GM21423 (cell line): ENCODE data around the gene ACACA.

Source experiments
- ATAC-seq: cut with Tn5 transposase; IDR thresholded peaks from one replicate; pipeline ENCODE4 v1.9.1; 2021; ENCODE audit warnings: mild to moderate bottlenecking, moderate library complexity; ENCODE audit not compliant: unreplicated experiment

ACACA gene

DNA sequence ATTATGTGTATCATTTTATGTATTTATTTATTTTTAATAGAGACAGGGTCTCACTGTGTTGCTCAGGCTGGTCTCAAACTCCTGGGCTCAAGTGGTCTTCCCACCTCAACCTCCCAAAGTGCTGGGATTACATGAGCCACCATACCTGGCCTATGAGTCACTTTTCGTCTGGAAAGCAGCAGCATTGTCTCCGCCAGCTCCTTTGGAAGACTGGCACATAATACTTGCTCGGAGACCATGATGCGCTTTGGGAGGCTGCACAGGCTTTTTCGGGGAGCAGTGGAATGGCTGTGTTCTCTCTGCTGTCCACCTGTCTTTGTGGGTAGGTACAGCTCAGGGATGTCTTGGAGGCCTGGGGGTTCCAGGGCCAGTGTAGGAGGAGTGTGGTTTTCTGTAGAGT, 355.7 kb downstream of the ACACA start:
- ATAC-seq, result no peak

DNA sequence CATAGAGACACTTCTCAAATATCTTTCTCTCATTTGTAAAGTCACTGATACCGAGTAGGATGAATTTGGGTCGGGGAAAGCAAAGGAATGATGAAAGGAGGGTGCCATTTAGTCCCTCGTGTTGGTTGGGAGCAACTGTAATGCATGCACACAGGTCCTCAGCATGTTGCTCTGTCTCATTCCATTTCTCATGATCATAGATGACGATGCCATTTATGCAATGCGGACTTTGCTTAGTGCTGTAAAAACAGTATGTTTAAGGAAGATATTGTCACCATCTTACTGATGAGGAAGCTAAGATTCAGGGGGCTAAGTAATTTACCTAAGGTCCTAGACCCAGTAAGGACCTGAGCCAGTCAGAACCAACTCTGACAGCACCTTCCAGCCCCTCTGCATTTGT, 357.8 kb downstream of the ACACA start:
- ATAC-seq, result no peak

- ATAC-seq, result no peak
Observed at GRCh38 chr17:37047631-37048104, 359.0 kb downstream of the ACACA start.

GRCh38 chr17:37045351-37045922, 361.2 kb downstream of the ACACA start:
- no peak for ATAC-seq

GRCh38 chr17:37043201-37043600, 363.4 kb downstream of the ACACA start:
- no peak for ATAC-seq

DNA sequence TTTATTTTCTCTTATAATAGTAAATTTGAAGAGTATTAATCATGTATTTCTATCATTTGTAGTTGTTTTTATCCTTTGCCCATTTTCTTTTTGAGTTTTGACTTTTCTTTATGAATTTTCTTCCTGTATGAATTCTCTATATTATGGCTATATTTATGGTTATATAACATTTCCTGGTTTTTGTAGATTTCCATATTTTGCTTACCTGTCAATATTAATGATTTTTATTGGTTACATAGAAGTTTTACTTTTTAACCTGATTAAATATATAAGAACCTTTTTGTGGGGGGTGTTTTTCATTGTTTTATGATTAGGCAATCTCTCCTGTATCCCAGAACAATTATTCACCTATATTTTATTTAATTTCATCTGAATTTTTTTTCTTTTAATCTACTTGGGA, 364.7 kb downstream of the ACACA start:
- no peak for ATAC-seq

GRCh38 chr17:37039269-37039668, 367.4 kb downstream of the ACACA start:
- ATAC-seq, result no peak

DNA sequence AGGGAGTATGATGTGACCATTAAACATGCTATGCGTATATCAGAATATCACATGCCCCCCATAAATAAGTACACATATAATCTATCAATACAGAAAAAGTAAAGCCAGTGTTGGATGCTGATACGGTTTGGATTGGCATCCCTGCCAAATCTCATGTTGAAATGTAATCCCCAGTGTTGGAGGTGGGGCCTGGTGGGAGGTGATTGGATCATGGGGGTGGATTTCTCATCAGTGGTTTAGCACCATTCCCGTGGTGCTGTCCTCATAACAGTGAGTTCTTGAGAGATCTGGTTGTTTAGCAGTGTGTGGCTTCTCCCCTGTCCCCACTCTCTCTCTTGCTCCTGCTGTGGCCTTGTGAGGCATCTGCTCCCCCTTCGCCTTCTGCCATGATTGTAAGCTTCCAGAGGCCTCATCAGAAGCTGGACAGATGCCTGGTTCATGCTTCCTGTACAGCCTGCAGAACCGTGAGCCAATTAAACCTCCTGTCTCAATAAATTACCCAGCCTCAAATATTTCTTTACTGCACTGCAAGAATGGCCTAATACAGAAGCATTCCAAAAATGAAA, 369.0 kb downstream of the ACACA start:
- ATAC-seq, result no peak
